DND-41 (cell line): ENCODE data around the gene PTPRE.

Experiments
- ATAC-seq: fragments of 200-7000 bp; cut with Tn5 transposase; 3 replicates; pipeline ENCODE4 v1.9.1; 2021; ENCODE audit warnings: low read depth; ENCODE audit not compliant: insufficient read depth
- DNase-seq: peaks from one replicate; pipeline ENCODE4 v3.0.0-alpha.2; 2020
- H2AFZ ChIP-seq: 2 replicates; pipeline ENCODE4 v1.6.0; 2012; ENCODE audit warnings: low read depth, low read length
- H3K27ac ChIP-seq: 2 replicates; pipeline ENCODE4 v1.5.1; 2012; ENCODE audit warnings: low read length, inconsistent platforms
- H3K27me3 ChIP-seq: fragments of 200-600 bp; sonication (generic); 2 replicates; pipeline ENCODE4 v1.6.0; 2012; ENCODE audit warnings: low read length, mild to moderate bottlenecking, inconsistent platforms; ENCODE audit not compliant: insufficient read depth, poor library complexity
- H3K36me3 ChIP-seq: 2 replicates; pipeline ENCODE4 v1.5.1; 2012; ENCODE audit warnings: low read length, inconsistent platforms; ENCODE audit not compliant: insufficient read depth
- H3K4me1 ChIP-seq: 2 replicates; pipeline ENCODE4 v1.5.1; 2012; ENCODE audit warnings: mild to moderate bottlenecking, low read length; ENCODE audit not compliant: insufficient read depth
- H3K4me2 ChIP-seq: 2 replicates; pipeline ENCODE4 v1.6.0; 2012; ENCODE audit warnings: mild to moderate bottlenecking, moderate library complexity, low read length, inconsistent platforms; ENCODE audit not compliant: insufficient read depth
- H3K4me3 ChIP-seq, 2 experiments: fragments of 200-600 bp in 1 of 2; shearing (Covaris generic) in 1 of 2; 2 replicates each; pipeline ENCODE4 v1.5.1; 2012 to 2016; ENCODE audit warnings: inconsistent platforms in 2 of 2, low read length in 2 of 2, mild to moderate bottlenecking in 2 of 2, low read depth in 1 of 2, moderate library complexity in 1 of 2
- H3K79me2 ChIP-seq: 2 replicates; pipeline ENCODE4 v1.6.0; 2012; ENCODE audit warnings: low read length, inconsistent platforms; ENCODE audit not compliant: insufficient read depth
- H3K9ac ChIP-seq: 2 replicates; pipeline ENCODE4 v1.6.0; 2012; ENCODE audit warnings: low read depth, mild to moderate bottlenecking, inconsistent platforms, low read length, moderate library complexity
- H3K9me3 ChIP-seq: 2 replicates; pipeline ENCODE4 v1.5.1; 2012; ENCODE audit warnings: low read length, moderate library complexity, mild to moderate bottlenecking, inconsistent platforms; ENCODE audit not compliant: insufficient read depth, severe bottlenecking
- H4K20me1 ChIP-seq: 2 replicates; pipeline ENCODE4 v1.6.0; 2012; ENCODE audit warnings: low read length; ENCODE audit not compliant: insufficient read depth
- CTCF ChIP-seq: IDR thresholded peaks from 2 replicates; pipeline ENCODE4 v1.5.1; 2012; ENCODE audit warnings: borderline replicate concordance, low read length, moderate library complexity, mild to moderate bottlenecking; ENCODE audit not compliant: poor library complexity, severe bottlenecking; ENCODE audit errors: extremely low read depth
- EZH2 ChIP-seq: IDR thresholded peaks from 3 replicates; pipeline ENCODE4 v1.6.1; 2012; ENCODE audit warnings: borderline replicate concordance, low read depth, mild to moderate bottlenecking, moderate library complexity, low read length, inconsistent platforms; ENCODE audit not compliant: severe bottlenecking

Gene PTPRE

DNA sequence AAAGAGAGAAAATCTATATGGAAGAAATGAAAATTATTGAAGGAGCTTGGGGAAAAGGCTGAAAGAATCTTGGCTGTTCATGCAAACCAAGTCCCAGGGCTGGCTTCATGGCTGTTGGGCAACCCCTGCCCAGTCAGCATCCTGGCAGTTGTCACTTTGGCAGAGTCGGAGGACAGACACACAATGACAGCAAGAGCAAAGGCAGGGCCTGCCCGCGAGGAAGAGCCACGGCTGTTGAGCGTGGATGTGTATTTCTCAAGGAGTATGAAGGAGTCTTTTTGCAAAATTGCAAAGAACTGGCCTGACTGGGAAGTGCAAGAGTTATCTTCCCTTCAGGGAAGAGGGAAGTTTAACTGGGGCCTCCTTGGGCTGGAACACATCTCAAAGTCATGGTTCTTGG is 11.7 kb downstream of the PTPRE start:
- Histone ChIP-seq H3K9ac (no peak overlapping the region), H3K4me1 (no peaks in the 10 kb centered on the region), H3K4me2 (no peak overlapping the region), H3K27ac (no peak overlapping the region), H3K4me3 (no peak overlapping the region), H3K27me3 (no peaks in the 10 kb centered on the region), H3K9me3 (no peaks in the 10 kb centered on the region), H3K36me3 (no peaks in the 10 kb centered on the region), H2AFZ (no peak overlapping the region), H3K79me2 (no peaks in the 10 kb centered on the region), H4K20me1 (no peaks in the 10 kb centered on the region)
- ATAC-seq (no peak), DNase-seq (no peak)
- TF ChIP-seq CTCF (no peak), EZH2 (no peak)

DNA sequence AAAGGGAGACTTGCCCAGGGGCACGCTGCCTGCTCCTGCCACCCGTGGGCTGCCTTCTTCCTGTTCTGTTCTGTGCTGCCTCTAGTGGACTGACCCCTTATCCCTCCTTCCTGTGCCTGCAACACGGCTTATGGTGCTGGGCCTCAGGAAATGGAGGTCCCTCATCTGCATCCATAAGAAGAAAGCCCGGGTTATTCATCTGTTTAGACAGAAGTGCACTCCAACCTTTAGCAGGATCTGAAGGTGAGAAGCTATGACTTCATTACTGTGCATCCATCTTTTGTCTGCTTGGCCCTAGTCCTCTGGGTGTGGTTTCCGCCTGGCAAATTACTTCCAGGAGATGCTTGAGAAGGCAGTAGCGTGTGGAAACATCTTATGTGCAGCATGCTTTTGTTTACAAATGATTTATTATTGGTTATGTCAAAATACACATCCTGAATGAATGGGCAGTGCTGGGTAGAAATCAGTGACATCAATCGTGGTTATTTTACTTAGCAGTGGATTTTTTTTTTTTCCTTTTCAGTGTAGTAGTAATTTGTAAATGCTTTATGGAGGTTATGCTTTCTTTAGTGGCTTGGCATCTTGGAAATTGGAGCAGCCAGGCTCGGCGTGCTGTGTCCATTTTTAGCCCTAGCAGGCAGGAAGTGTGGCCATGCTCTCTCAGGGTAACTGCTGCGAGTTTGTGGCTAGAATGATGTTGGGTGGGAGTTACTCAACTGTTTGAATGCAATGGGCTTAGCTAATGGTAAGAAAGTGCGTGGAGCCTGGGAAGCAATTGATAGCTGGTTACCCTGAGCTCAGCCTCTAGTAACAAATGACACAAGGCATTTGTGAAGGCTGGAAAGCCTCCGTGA is 12.7 kb downstream of the PTPRE start:
- Histone ChIP-seq H4K20me1 (no peaks in the 10 kb centered on the region), H3K36me3 (no peaks in the 10 kb centered on the region), H3K79me2 (no peaks in the 10 kb centered on the region), H3K9ac (no peak overlapping the region), H3K27ac (no peak overlapping the region), H3K4me1 (no peaks in the 10 kb centered on the region), H3K9me3 (no peaks in the 10 kb centered on the region), H3K4me2 (no peak overlapping the region), H3K4me3 (no peak overlapping the region), H3K27me3 (no peaks in the 10 kb centered on the region), H2AFZ (no peak overlapping the region)
- DNase-seq (peak; percentile 13), ATAC-seq (peak; percentile 59; the same call in 2 of the 3 replicates)
- no peak for TF ChIP-seq EZH2
- peak; percentile 46 for TF ChIP-seq CTCF

DNA sequence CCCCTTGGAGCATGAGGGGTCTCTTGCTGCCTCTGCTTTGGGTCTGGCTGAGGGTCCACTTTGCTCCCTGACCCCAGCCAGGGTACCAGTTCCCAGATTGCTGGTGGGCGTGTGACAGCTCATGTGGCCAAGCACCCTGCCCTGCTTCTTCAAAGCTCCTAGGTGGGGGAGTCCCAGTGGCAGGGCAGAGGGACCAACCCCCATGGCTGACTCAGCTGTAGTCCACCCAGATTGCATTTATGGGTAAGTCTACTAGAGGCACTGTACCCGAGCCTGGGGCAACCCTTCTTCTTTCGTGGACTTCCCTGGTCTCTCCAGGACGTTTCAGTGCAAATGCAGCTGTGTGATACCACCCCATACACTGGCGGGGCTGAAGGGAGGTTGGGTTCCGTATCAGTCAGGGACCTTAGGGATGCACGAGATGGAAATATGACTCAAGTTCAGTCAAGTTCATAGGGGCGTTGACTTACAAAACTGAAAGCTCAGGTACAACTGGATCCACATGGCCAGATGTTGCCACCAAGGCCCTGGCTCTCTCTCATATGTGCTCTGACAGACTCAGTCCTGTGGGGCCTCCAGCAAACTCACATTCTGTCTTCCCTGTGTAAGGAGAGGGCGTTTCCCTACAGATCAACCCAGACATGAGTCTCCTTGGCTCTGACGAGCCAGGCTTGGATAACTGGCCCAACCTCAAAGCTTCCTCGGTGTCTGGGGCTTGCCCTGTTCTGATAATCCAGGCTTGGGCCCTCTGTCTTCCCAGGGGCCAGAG is 13.6 kb downstream of the PTPRE start:
- Histone ChIP-seq H3K9me3 (no peaks in the 10 kb centered on the region), H2AFZ (no peak overlapping the region), H3K27ac (no peak overlapping the region), H3K27me3 (no peaks in the 10 kb centered on the region), H3K79me2 (no peaks in the 10 kb centered on the region), H3K36me3 (no peaks in the 10 kb centered on the region), H3K4me1 (no peaks in the 10 kb centered on the region), H3K9ac (no peak overlapping the region), H4K20me1 (no peaks in the 10 kb centered on the region; the same call in 1 of the 2 replicates), H3K4me3 (no peak overlapping the region), H3K4me2 (no peak overlapping the region)
- ATAC-seq (no peak), DNase-seq (no peak)
- TF ChIP-seq CTCF = no peak
- no peak for TF ChIP-seq EZH2
